Loucy (cell line): ENCODE results near the gene OR6K6.

Experiments
- H2AFZ ChIP-seq: fragments of 200-600 bp; sonication (generic); 2 replicates; pipeline ENCODE4 v1.6.0; 2016; ENCODE audit warnings: antibody characterized with exemption, mild to moderate bottlenecking, low read length, moderate library complexity
- H3F3A ChIP-seq: fragments of 200-600 bp; 2 replicates; pipeline ENCODE4 v1.6.0; 2016; ENCODE audit warnings: antibody characterized with exemption, low read depth, mild to moderate bottlenecking
- H3K27me3 ChIP-seq: fragments of 200-600 bp; sonication (generic); 2 replicates; pipeline ENCODE4 v1.6.1; 2014; ENCODE audit warnings: low read length, mild to moderate bottlenecking; ENCODE audit not compliant: insufficient read depth, poor library complexity, severe bottlenecking
- H3K36me3 ChIP-seq: fragments of 200-600 bp; sonication (generic); 2 replicates; pipeline ENCODE4 v1.6.1; 2016; ENCODE audit warnings: low read length; ENCODE audit not compliant: insufficient read depth
- H3K4me1 ChIP-seq: fragments of 200-600 bp; sonication (generic); 2 replicates; pipeline ENCODE4 v1.5.1; 2014; ENCODE audit warnings: low read length, mild to moderate bottlenecking; ENCODE audit not compliant: insufficient read depth, poor library complexity, severe bottlenecking
- H3K4me2 ChIP-seq: fragments of 200-600 bp; sonication (generic); 2 replicates; pipeline ENCODE4 v1.6.0; 2014; ENCODE audit warnings: antibody characterized with exemption, low read length, low read depth, mild to moderate bottlenecking; ENCODE audit not compliant: poor library complexity, severe bottlenecking
- H3K4me3 ChIP-seq: fragments of 200-600 bp; sonication (generic); 2 replicates; pipeline ENCODE4 v1.5.1; 2014; ENCODE audit warnings: low read length, mild to moderate bottlenecking, mixed read lengths; ENCODE audit not compliant: poor library complexity, severe bottlenecking
- H3K79me2 ChIP-seq: fragments of 200-600 bp; sonication (generic); 2 replicates; pipeline ENCODE4 v1.6.1; 2014; ENCODE audit warnings: low read length; ENCODE audit not compliant: insufficient read depth
- H3K9ac ChIP-seq: fragments of 200-600 bp; sonication (generic); 2 replicates; pipeline ENCODE4 v1.6.0; 2014; ENCODE audit warnings: mild to moderate bottlenecking, low read depth, low read length, moderate library complexity; ENCODE audit not compliant: poor library complexity, severe bottlenecking
- H3K9me2 ChIP-seq: fragments of 200-600 bp; sonication (generic); replicated peaks from 2 replicates; pipeline ENCODE4 v1.6.1; 2016; ENCODE audit warnings: low read depth, low read length, mixed read lengths
- H3K9me3 ChIP-seq: fragments of 200-600 bp; sonication (generic); 2 replicates; pipeline ENCODE4 v1.6.1; 2014; ENCODE audit warnings: mild to moderate bottlenecking, antibody characterized with exemption, low read length, low read depth; ENCODE audit not compliant: insufficient read depth
- H4K20me1 ChIP-seq: fragments of 200-600 bp; sonication (generic); 2 replicates; pipeline ENCODE4 v1.6.0; 2014; ENCODE audit warnings: antibody characterized with exemption, low read length, mild to moderate bottlenecking; ENCODE audit not compliant: insufficient read depth, poor library complexity, severe bottlenecking
- EZH2phosphoT487 ChIP-seq: fragments of 200-600 bp; IDR thresholded peaks from 2 replicates; pipeline ENCODE4 v1.6.1; 2018; ENCODE audit warnings: antibody characterized with exemption, mild to moderate bottlenecking, moderate library complexity, borderline replicate concordance
- TF ChIP-seq, protein P1 (sequence below): fragments of 200-600 bp; sonication (generic); conservative IDR thresholded peaks from 2 replicates; pipeline ENCODE4 v1.5.1; 2014; ENCODE audit warnings: mild to moderate bottlenecking, antibody characterized with exemption, low read length

Gene OR6K6

DNA sequence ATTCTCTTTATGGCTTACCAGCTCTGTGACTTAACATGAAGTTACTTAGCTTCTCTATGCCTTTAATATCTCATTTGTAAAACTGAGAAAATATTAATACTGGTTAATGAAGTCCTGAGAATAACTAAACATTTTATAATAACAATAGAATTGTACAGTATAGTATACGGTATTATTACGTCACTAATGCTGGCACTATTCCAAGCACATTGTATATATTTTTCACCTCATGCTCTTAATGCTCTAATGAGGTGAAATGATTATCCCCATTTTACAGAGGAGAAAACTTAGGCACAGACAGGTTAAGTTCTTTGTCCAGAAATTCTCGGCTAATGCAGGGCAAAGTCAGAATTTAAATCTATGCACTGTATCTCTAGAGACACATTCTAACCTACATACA, 34.9 kb upstream of the OR6K6 start:
- H3K36me3 ChIP-seq, result no peaks in the 10 kb centered on the region
- H3K27me3 ChIP-seq, result no peaks in the 10 kb centered on the region
- no peak overlapping the region for H3K4me2 ChIP-seq
- H3K4me1 ChIP-seq, result no peaks in the 10 kb centered on the region
- no peak for TF ChIP-seq EZH2phosphoT487
- TF ChIP-seq, protein P1, sequence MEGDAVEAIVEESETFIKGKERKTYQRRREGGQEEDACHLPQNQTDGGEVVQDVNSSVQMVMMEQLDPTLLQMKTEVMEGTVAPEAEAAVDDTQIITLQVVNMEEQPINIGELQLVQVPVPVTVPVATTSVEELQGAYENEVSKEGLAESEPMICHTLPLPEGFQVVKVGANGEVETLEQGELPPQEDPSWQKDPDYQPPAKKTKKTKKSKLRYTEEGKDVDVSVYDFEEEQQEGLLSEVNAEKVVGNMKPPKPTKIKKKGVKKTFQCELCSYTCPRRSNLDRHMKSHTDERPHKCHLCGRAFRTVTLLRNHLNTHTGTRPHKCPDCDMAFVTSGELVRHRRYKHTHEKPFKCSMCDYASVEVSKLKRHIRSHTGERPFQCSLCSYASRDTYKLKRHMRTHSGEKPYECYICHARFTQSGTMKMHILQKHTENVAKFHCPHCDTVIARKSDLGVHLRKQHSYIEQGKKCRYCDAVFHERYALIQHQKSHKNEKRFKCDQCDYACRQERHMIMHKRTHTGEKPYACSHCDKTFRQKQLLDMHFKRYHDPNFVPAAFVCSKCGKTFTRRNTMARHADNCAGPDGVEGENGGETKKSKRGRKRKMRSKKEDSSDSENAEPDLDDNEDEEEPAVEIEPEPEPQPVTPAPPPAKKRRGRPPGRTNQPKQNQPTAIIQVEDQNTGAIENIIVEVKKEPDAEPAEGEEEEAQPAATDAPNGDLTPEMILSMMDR, result no peak
- H3K79me2 ChIP-seq, result no peaks in the 10 kb centered on the region
- H3K9me2 ChIP-seq, result no peaks in the 10 kb centered on the region
- H2AFZ ChIP-seq, result no peak overlapping the region
- no peaks in the 10 kb centered on the region for H4K20me1 ChIP-seq
- H3F3A ChIP-seq, result no peaks in the 10 kb centered on the region
- H3K4me3 ChIP-seq, result no peak overlapping the region
- no peak overlapping the region for H3K9ac ChIP-seq
- no peaks in the 10 kb centered on the region for H3K9me3 ChIP-seq

- H3K9me3 ChIP-seq, result no peaks in the 10 kb centered on the region
- H3K9me2 ChIP-seq, result no peaks in the 10 kb centered on the region
- no peaks in the 10 kb centered on the region for H3K79me2 ChIP-seq
- H3K27me3 ChIP-seq, result no peaks in the 10 kb centered on the region
- H2AFZ ChIP-seq, result no peak within 1 kb of the TSS
- no peaks in the 10 kb centered on the region for H3F3A ChIP-seq
- H4K20me1 ChIP-seq, result no peaks in the 10 kb centered on the region
- no peak for TF ChIP-seq EZH2phosphoT487
- TF ChIP-seq, protein P1, result no peak
- no peaks in the 10 kb centered on the region for H3K36me3 ChIP-seq
- no peak within 1 kb of the TSS for H3K4me2 ChIP-seq
- no peak within 1 kb of the TSS for H3K9ac ChIP-seq
- no peak within 1 kb of the TSS for H3K4me3 ChIP-seq
- H3K4me1 ChIP-seq, result no peaks in the 10 kb centered on the region
These were observed 33.9 kb upstream of the OR6K6 start, which contains the start of gene OR6K3 for GRCh38 chr1:158720620-158721019. OR6K3 (minus strand) TSS chr1:158720720; CDS start chr1:158718115, 2,605 bp downstream.

- Histone ChIP-seq H3K4me2 (no peak overlapping the region), H3K9ac (no peak overlapping the region), H4K20me1 (no peaks in the 10 kb centered on the region), H2AFZ (no peak overlapping the region), H3K36me3 (no peaks in the 10 kb centered on the region), H3K4me1 (no peaks in the 10 kb centered on the region), H3F3A (no peaks in the 10 kb centered on the region), H3K4me3 (no peak overlapping the region), H3K9me2 (no peaks in the 10 kb centered on the region), H3K9me3 (no peaks in the 10 kb centered on the region), H3K79me2 (no peaks in the 10 kb centered on the region), H3K27me3 (no peaks in the 10 kb centered on the region)
- TF ChIP-seq, protein P1, result no peak
- no peak for TF ChIP-seq EZH2phosphoT487
These were observed 30.1 kb upstream of the OR6K6 start for GRCh38 chr1:158724442-158724841.
